AG09309 (cell line): ENCODE results near the gene GLE1.

Experiments used
- DNase-seq: peaks from one replicate; pipeline ENCODE4 v3.0.0-alpha.2; 2010; ENCODE audit warnings: low read depth
- H3K4me3 ChIP-seq: 2 replicates; pipeline ENCODE4 v1.5.1; 2011; ENCODE audit warnings: mild to moderate bottlenecking, low read depth, low read length, moderate library complexity; ENCODE audit not compliant: control insufficient read depth
- CTCF ChIP-seq: IDR thresholded peaks from 2 replicates; pipeline ENCODE4 v1.5.1; 2011; ENCODE audit warnings: mild to moderate bottlenecking, low read depth, low read length, inconsistent platforms; ENCODE audit not compliant: insufficient read depth, control insufficient read depth; ENCODE audit errors: missing control alignments

The GLE1 gene

GRCh38 chr9:128550226-128550625 is 45.7 kb downstream of the GLE1 start:
- DNase-seq: no peak
- TF ChIP-seq CTCF: no peak
- H3K4me3 ChIP-seq: no peak overlapping the region

- no peak for TF ChIP-seq CTCF
- no peak for DNase-seq
- H3K4me3 ChIP-seq: no peak overlapping the region; the same call in none of the 2 replicates
Observed at GRCh38 chr9:128550770-128551656, 46.5 kb downstream of the GLE1 start.

GRCh38 chr9:128551657-128552152 is 47.2 kb downstream of the GLE1 start:
- H3K4me3 ChIP-seq: peak overlapping the region; percentile 96
- no peak for TF ChIP-seq CTCF
- peak; percentile 45 for DNase-seq

- TF ChIP-seq CTCF: no peak
- H3K4me3 ChIP-seq: peak within 1 kb of the TSS; percentile 96
- DNase-seq: peak; percentile 40
Observed at GRCh38 chr9:128552153-128552743, 47.7 kb downstream of the GLE1 start, which contains the start of gene SPTAN1. Gene SPTAN1 (plus strand): TSS chr9:128552587. CDS start chr9:128566741, 14,154 bp downstream.

- DNase-seq: no peak
Observed at GRCh38 chr9:128552744-128553440, 48.4 kb downstream of the GLE1 start.

More at GRCh38 chr9:128552744-128553440, 48.4 kb downstream of the GLE1 start:
- no peak for TF ChIP-seq CTCF
- H3K4me3 ChIP-seq: peak overlapping the region; percentile 74
